ENCODE data around the gene RANBP1.

The RANBP1 gene

DNA sequence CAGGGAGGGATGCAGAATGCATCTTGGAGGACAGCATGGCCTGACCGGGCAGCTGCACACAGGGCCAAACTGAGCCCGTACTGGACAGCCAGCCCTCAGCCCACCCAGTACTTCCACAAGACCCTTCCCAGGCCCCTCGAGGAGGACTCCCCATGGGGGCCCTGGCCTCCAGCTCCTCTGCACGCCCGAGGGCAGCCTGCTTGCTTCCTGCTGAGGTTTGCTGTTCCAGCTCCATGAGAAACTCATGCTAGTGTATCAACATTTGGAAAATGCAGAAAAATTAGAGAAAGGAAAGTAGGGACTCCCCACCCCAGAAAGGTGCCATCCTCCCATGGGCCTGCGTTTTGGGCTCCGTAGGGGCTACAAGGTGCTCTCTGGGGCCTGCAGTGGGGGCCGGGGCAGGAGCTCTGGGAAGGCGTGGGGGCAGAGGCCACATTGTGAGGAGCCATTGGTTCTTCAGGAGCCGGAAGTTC is 56.3 kb downstream of the RANBP1 start:
- no peak for DNase-seq (ENCODE audit: low read depth)

DNA sequence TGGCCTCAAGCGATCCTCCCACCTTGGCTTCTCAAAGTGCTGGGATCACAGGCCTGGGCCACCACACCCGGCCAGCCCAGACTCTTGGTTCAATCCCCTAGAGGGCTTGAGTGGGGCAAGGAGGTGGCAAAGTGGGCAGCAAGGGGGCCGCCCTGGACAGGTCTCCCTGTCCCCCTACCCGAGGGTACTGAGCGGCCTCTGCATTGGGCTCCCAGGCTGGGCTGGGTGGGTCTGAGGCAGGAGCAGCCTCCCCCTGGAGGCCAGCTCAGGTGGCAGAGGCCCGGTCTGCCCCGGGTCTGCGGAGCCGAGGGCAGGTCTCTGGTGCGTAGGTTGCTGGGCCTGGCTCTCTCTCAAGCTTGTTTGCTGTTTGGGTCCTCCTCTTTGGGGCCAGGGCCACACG is 57.3 kb downstream of the RANBP1 start:
- DNase-seq (ENCODE audit: low read depth) = no peak

DNA sequence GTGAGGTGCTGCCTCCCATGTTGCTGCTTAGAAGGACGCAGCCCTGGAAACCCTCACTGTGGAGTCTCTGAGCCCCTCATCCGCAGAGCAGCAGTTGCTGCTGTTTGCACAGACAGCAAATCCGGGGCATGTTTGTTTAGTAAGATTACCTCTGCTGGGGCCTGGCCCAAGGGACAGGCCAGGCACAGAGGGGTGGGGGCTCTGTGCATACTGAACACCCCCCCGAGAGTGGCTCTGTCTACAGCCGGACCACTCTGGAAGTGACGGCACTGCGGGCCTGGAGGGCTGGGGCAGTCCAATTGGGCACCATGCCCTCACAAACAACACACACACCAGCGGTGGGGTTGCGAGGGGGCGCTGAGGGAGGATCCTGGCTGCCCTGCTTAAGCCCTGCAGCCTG is 57.9 kb downstream of the RANBP1 start:
- DNase-seq (ENCODE audit: low read depth) = no peak

DNA sequence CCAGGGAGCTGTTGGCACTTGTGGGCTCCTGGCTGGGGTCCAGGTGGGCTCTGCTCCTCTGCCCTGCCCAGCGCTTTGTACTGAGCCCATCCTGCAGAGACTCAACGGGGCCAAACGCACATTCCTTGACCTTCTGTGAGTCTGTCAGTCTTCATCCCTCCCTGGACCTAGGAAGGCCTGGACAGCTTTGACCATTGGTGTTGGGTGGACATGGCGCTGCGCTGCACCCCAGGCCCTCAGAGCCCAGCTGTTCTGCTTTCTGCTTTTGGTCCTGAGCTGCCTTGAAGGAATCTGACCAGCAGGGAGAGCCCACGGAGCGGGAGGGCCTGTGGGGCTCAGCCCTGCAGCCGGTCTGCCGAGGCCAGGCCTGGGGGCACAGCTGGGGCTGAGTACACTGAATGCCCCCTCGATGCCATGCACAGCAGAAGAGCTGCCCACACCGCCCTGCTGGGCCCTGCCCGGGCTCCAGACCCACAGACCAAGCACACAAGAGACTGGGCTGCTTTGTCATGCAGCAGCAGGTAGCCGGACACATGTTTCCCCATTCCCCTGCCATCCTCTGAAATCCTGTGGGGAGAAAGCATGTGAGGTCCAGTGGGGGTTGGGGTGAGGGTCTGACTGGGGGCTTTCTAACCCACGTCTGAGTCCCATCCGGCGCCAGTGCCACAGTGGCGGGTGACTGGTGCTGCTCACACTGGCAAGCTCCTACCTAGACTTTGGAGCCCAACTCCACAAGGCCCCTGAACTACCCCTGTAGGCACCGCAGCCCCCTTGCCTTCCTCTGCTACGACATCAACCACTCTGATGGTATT is 59.1 kb downstream of the RANBP1 start:
- no peak for DNase-seq (ENCODE audit: low read depth)

DNA sequence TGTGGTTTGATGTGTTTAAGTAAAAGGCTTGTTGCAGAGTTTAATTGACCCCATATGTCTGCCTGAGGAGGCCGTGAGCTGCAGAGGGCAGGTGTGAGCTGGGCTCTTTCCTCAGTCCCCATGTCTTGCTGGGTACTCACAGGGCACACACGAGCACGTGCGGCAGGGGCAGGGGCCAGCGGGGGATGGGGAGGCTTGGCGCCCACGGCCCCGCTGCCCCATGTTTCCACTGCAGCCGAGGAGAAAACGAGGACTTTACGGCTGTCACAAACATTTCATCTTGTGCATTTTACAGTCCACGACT is 59.6 kb downstream of the RANBP1 start:
- no peak for DNase-seq (ENCODE audit: low read depth)

DNA sequence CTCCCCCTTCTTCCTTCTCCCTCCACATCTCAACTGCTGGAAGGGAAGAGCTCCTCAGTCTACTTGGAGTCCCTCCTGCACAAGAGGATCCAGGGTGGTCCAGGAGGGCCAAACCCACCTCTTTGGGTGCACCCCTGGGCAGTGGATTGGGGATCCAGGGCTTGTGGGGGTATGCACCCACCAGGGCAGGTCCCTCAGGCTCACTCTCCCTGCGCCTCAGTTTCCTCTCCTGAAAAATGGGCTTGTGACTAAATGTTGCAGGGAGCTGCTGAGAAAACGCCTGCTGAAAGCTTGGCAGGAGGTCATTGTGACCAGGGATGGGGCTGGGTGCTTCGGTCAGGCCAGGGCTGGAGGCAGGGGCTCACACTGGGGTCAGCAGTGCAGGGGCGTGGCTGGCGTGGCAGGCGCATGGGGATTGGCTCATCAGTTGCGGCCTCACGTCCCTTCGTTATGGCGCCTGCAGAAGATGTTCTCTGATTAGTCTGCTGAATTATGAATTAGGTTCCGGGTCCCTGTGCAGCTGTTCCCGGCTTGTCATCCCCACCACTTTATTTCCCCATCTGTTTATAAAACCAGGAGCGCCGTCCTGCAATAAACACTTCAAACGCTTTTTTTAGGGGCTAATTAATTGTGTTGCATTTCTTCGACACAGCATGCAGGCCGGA is 60.6 kb downstream of the RANBP1 start:
- DNase-seq (ENCODE audit: low read depth) = no peak
